Measurements from ENCODE around the gene UNC13A.

The UNC13A gene

DNA sequence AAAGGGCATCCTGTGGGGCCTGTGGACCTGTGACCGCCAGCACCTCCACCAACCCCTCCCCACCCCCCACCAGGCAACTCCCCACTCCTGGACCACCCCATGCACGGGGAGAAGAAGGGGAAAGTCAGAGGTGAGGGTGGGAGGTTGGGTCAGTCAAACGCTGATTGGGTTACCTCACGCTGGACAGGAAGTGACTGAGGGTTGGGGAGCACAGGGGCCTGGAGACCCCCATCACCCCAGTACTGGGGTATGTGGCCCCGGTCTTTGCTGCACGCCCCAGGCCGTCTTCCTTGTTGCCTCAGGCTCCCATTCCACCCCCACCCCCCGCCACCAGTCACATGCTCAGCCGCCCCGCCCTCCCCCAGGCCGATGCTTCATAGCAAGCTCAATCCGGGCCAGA, 73.7 kb downstream of the UNC13A start:
- TF ChIP-seq JUND (IDR thresholded peaks at IDR 0.05; ENCODE audit: low read depth) = no peak
- in situ Hi-C loops (cut with HindIII; ENCODE audit: low pct_unique_long_range_greater_than_20kb, low sequenced_read_pairs) = no loop called here
- no peak for DNase-seq (ENCODE audit: low read depth in 1 of 2, low spot score in 1 of 2)

DNA sequence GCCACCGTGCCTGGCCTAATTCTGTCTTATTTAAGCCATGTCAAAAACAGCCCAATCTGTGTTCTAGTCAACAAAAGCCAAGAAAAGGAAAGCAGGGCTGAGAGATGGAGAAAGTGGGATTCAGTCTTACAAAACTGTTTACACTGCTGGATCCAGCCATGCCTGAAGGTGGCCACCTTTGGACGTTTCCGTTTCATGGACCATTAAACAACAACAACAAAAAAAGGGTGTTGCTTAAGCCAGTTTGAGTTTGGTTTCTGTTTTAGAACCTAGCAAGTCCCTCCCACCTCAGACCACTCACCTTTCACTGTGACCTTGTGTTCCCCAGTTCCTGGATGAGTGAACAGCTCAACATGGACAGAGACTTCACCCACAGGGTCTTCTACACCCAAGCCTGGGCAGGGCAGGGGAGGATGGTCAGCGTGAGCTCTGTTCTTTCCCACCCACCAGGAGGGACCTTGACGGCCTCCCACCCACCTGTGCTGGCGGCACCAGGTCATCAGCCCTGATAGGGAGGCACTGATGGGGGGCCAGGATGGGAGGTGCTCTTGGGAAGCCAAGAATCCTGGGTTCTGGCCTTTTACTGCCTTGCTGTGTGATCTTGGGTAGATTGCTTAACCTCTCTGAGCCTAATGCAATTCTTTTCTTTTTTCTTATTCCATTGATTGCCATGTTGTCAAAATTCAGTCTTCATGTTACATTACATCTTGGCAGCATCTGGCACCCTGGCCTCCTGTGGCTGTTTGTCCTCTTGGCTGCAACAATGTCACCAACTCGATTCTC, 76.5 kb downstream of the UNC13A start:
- no peak for TF ChIP-seq JUND (IDR thresholded peaks at IDR 0.05; ENCODE audit: low read depth)
- in situ Hi-C loops (cut with HindIII; ENCODE audit: low pct_unique_long_range_greater_than_20kb, low sequenced_read_pairs) = no loop called here
- no peak for DNase-seq (ENCODE audit: low read depth in 1 of 2, low spot score in 1 of 2)

DNA sequence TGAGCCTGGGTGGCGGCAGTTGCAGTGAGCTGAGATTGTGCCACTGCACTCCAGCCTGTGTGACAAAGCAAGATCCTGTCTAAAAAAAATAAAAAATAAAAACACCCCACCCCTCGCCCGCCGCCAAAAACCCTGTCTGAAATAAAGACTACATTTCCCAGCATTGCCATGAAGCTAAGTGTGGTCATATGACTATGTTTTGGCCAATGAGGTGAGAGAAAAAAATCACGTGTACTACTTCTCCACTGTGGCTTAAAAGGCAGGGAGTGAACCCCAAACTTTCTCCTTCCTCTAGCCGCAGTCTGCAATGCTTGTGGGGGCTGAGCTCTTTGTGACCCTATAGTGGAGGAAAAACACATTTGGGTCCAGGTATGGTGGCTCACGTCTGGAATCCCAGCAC, 77.8 kb downstream of the UNC13A start:
- DNase-seq (ENCODE audit: low read depth in 1 of 2, low spot score in 1 of 2) = peak; percentile 63 to 94
- in situ Hi-C loops (cut with HindIII; ENCODE audit: low pct_unique_long_range_greater_than_20kb, low sequenced_read_pairs) = no loop called here
- no peak for TF ChIP-seq JUND (IDR thresholded peaks at IDR 0.05; ENCODE audit: low read depth)

DNA sequence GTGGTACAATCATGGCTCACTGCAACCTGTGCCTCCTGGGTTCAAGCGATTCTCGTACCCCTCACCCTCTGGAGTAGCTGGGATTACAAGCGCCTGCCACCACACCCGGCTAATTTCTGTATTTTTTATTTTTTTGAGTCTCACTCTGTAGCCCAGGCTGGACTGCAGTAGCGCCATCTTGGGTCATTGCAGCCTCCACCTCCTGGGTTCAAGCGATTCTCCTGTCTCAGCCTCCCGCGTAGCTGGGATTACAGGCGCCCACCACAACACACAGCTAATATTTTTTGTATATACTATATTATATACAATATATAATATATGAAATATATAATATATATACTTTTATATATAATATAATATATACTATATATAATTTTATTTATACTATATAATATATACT, 80.2 kb downstream of the UNC13A start:
- TF ChIP-seq JUND (IDR thresholded peaks at IDR 0.05; ENCODE audit: low read depth) = no peak
- no peak for DNase-seq (ENCODE audit: low read depth in 1 of 2, low spot score in 1 of 2)
- in situ Hi-C loops (cut with HindIII; ENCODE audit: low pct_unique_long_range_greater_than_20kb, low sequenced_read_pairs) = no loop called here

DNA sequence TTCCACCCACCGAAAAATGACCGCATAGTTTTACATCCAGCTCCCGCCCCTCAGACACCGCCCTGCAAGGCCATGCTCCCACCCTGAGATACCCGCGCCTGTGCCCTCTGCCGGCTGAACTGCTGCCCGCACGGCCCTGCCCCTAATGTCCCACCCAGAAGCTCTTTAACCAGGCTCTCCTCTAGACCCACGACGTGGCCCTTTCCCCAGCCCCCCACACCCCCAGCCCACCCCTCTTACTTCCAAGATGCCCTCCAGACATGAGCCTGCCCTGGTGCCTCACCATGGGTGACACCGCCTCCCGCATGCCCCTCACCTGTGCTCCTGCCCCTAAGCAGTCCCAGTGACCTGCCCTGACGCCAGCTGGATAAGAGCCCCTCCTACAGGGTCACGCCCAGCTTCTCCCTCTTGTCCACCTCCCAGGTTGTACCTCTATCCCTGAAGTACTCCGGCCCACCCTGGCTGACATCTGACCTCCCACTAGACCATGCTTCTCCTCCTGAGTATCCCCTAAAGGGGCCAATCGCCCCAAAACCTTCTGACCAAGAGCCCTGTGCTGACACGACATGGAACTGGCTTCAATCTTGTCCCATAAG, 81.5 kb downstream of the UNC13A start:
- DNase-seq (ENCODE audit: low read depth in 1 of 2, low spot score in 1 of 2) = no peak
- TF ChIP-seq JUND (IDR thresholded peaks at IDR 0.05; ENCODE audit: low read depth) = no peak
- in situ Hi-C loops (cut with HindIII; ENCODE audit: low pct_unique_long_range_greater_than_20kb, low sequenced_read_pairs) = no loop called here

DNA sequence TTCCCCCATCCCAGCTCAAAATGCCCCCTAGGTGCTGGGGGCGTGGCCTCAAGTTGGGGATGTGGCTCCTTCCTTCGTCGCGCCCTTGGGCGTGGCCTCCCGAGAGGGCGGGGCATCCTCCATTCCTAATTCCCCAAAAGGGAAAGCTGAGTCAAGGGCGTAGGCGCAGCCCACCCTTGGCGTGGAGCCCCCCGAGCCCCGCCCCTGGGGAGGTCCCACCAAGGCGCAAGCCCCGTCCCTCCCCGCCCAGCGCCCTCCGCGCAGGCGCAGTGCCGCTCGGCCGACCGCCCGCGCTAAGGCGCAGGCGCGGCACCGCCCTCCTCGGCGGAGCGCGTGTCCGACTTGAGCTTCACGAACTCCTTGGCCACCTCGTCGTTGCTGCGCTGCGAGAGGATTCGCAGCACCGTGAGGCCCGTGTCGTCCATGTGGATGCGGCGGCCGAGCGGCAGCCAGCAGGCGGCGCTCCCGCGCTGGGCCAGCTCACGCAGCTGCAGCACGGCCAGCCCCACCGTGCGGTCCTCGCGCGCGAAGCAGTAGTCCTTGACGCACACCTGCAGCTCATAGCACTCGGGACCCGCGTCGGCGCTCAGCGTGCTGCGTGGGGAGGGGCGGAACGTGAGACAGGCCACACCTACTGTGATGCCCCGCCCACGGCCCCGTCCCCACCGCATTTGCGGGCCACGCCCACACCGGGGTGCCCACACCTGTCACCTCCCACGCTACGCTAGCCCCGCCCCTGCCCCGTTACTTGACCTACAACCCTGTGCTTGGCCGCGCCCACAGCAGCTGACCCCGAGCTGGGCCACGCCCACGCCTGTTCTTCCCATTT, 82.2 kb downstream of the UNC13A start:
- in situ Hi-C loops (cut with HindIII; ENCODE audit: low pct_unique_long_range_greater_than_20kb, low sequenced_read_pairs) = no loop called here
- DNase-seq (ENCODE audit: low read depth in 1 of 2, low spot score in 1 of 2) = no peak
- no peak for TF ChIP-seq JUND (IDR thresholded peaks at IDR 0.05; ENCODE audit: low read depth)

DNA sequence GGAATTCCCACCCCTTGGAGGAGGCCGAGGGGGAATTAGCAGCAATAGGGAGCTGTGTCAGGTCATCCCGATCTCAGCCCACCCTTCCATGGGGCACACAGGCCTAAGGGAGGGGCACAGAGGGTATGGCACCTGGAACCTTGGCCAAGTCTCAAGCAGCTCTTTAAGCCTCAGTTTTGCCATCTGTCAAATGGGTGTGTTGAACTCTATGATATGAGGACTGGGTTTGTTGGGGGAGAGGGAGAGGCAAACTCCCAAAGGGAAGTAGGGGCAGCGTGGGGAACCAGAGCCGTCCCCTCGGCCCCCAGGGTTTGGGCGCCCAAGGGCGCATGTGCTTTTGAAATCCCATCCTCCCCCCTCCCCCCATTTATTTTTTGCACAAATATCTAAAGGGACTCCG, 83.0 kb downstream of the UNC13A start:
- no peak for TF ChIP-seq JUND (IDR thresholded peaks at IDR 0.05; ENCODE audit: low read depth)
- DNase-seq (ENCODE audit: low read depth in 1 of 2, low spot score in 1 of 2) = no peak
- in situ Hi-C loops (cut with HindIII; ENCODE audit: low pct_unique_long_range_greater_than_20kb, low sequenced_read_pairs) = no loop called here

DNA sequence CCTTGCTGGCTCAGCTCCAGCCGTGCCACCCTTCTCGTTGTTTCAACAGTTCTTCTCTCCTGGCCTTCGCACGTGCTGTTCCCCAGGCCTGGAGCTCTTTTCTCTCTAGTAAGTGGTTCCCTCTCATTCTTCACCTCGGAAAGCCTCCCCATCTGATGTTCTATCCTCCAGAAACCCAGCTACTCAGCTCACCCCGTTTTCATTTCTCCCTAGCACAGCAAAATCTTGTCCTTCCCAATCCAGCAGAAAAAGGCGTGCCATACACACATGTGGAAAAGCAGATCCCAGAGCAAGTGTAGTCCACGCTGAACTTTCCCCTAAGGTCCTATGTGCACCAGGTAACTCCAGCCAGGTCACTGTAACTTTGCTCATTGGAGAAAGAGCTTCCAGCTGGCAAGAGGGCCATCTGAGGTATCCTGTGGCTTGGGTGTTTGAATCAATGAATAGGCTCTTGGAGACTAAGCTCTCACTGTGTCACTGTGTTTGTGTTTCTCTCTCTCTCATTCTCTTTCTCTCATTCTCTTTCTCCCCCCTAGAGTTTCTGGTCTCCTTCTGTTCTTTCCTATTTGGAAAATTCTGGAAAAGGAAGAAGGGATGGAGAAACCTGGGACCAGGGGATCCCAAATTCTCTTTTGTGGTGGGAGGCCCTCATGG, 83.7 kb downstream of the UNC13A start:
- DNase-seq (ENCODE audit: low read depth in 1 of 2, low spot score in 1 of 2) = no peak
- in situ Hi-C loops (cut with HindIII; ENCODE audit: low pct_unique_long_range_greater_than_20kb, low sequenced_read_pairs) = no loop called here
- TF ChIP-seq JUND (IDR thresholded peaks at IDR 0.05; ENCODE audit: low read depth) = no peak

DNA sequence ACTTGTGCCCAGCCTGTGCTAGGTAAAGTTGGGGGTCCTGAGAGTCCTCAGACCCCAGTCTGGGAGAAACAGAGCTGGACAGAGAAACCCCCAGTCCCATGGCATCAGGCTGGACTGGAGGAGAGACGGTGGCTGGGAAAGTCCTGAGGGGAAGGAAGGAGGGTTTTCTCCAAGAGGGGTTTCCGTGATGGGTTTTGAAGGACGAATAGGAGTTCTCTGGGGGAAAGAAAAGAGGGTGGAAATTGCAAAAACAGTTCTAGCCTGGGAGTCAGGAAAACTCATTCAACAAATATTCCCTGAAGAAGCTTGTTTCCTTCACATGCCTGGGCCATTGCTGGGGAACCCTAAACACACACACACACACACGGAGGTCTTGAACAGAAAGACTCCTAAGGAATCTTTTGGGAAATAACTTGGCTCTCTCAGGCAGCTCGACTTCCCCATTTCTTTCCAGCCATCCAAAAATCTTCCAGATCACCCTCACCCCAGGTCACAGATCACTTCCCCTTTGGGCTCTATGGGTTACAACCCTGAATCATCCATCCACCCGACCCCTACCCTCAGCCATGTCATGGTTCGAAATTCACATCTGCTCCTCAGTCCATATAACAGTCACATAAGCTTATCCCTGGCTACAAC, 85.2 kb downstream of the UNC13A start:
- no peak for TF ChIP-seq JUND (IDR thresholded peaks at IDR 0.05; ENCODE audit: low read depth)
- in situ Hi-C loops (cut with HindIII; ENCODE audit: low pct_unique_long_range_greater_than_20kb, low sequenced_read_pairs) = no loop called here
- no peak for DNase-seq (ENCODE audit: low read depth in 1 of 2, low spot score in 1 of 2)

DNA sequence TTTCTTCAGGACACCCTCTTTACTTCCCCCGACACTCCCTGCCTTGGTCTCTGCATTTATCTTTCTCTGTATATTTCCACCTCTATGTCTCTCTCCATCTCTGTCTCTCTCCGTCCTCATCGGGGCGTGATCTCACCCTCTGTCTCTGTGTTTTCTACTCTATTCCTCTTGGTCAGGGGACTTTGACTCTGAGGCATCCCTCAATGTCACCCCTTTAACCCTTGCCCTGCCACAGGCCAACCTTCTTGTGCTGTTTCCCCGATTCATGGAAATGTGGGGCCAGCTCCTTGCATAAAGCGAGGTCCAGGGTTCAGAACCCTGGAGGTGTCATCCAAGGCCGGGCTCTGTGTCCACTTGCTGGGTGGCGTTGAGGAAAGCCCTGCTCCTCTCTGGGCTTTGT, 85.9 kb downstream of the UNC13A start:
- DNase-seq (ENCODE audit: low read depth in 1 of 2, low spot score in 1 of 2) = no peak
- in situ Hi-C loops (cut with HindIII; ENCODE audit: low pct_unique_long_range_greater_than_20kb, low sequenced_read_pairs) = no loop called here
- TF ChIP-seq JUND (IDR thresholded peaks at IDR 0.05; ENCODE audit: low read depth) = no peak

DNA sequence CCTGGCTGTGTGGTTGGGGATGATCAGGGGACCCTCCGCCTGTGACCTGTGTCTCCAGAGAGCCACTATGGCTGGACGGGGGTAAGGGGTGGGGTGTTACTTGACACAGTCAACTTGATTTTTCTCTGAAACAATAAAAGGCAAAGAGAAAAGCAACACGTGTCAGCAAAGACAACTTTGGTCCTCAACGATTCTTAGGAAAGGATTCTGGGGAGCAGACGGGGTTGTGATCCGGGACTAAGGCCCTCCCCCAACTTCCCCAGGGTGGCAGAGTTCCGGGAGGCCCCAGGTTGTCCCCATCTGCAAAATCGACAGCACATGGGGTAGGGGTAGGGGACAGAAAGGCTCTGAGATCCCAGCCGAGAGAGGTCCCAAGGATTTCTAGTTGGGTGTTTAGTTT, 86.5 kb downstream of the UNC13A start:
- DNase-seq (ENCODE audit: low read depth in 1 of 2, low spot score in 1 of 2) = no peak
- in situ Hi-C loops (cut with HindIII; ENCODE audit: low pct_unique_long_range_greater_than_20kb, low sequenced_read_pairs) = no loop called here
- no peak for TF ChIP-seq JUND (IDR thresholded peaks at IDR 0.05; ENCODE audit: low read depth)

DNA sequence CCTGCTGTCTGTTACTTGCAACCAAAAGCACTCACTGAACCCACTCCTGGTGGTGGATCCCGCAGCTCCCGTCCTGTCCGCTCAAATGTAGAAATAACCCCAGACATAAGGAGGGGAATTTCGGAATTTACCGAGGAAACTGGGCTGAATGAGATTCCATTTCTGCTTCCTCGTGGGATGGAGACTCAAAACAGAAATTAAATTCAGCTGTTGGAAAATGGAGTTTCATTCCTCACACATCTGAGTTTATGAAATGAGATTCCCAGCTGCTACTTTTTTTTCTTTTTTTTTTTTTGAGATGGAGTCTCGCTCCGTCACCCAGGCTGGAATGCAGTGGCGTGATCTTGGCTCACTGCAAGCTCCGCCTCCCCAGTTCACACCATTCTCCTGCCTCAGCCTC, 88.4 kb downstream of the UNC13A start:
- no peak for DNase-seq (ENCODE audit: low read depth in 1 of 2, low spot score in 1 of 2)
- TF ChIP-seq JUND (IDR thresholded peaks at IDR 0.05; ENCODE audit: low read depth) = no peak
- in situ Hi-C loops (cut with HindIII; ENCODE audit: low pct_unique_long_range_greater_than_20kb, low sequenced_read_pairs) = no loop called here
